Panc1 (cell line): Measurements from ENCODE around the gene PSRC1. TPM values are rescaled to one million over a fixed set of nuclear protein-coding genes. Genes with fewer than 3 reads are reported as not detected.

Experiments used
- ATAC-seq: fragments of 200-7000 bp; cut with Tn5 transposase; 2 replicates; pipeline ENCODE4 v1.9.1; 2020; ENCODE audit warnings: mild to moderate bottlenecking, moderate library complexity
- BruUV-seq: library from RNA; stranded (reverse); fragments of 400-500 nt; replicated peaks from 2 replicates; lab custom pipeline; 2021; lab: Mats Ljungman, UMichigan
- CTCF ChIA-PET: fragments of 300-600 bp; sonication (Branson Sonifier 250); formaldehyde crosslinking; loops from one replicate; lab custom pipeline; 2022; ENCODE audit warnings: antibody characterized with exemption; lab: Charles Lee
- POLR2A ChIA-PET: fragments of 300-600 bp; sonication (Branson Sonifier 250); formaldehyde crosslinking; loops from one replicate; lab custom pipeline; 2022; ENCODE audit warnings: antibody characterized with exemption; lab: Charles Lee
- DNase-seq: peaks from one replicate; pipeline ENCODE4 v3.0.0-alpha.2; 2010; ENCODE audit warnings: low read depth, low spot score
- H3K27ac ChIP-seq: 2 replicates; pipeline ENCODE4 v1.5.1; 2011; ENCODE audit warnings: mild to moderate bottlenecking, low read length, inconsistent platforms
- H3K27me3 ChIP-seq: fragments of 200-500 bp; sonication (Bioruptor generic); 2 replicates; pipeline ENCODE4 v1.6.0; 2014; ENCODE audit warnings: low read length, inconsistent platforms; ENCODE audit not compliant: control insufficient read depth, insufficient read depth
- H3K36me3 ChIP-seq: fragments of 200-500 bp; sonication (Bioruptor generic); 2 replicates; pipeline ENCODE4 v1.5.1; 2014; ENCODE audit warnings: inconsistent platforms, mild to moderate bottlenecking, low read length, moderate library complexity; ENCODE audit not compliant: control insufficient read depth, insufficient read depth
- H3K4me1 ChIP-seq: 2 replicates; pipeline ENCODE4 v1.5.1; 2011; ENCODE audit warnings: inconsistent platforms, mild to moderate bottlenecking, low read length, moderate library complexity; ENCODE audit not compliant: control insufficient read depth, insufficient read depth
- H3K4me3 ChIP-seq, 2 experiments: 2 replicates each; pipeline ENCODE4 v1.5.1; 2011 to 2012; ENCODE audit warnings: low read depth in 2 of 2, low read length in 2 of 2, mild to moderate bottlenecking in 2 of 2, inconsistent platforms in 1 of 2, moderate library complexity in 1 of 2
- H3K9me3 ChIP-seq: fragments of 200-500 bp; sonication (Bioruptor generic); 2 replicates; pipeline ENCODE4 v1.5.1; 2014; ENCODE audit warnings: low read depth, mild to moderate bottlenecking, inconsistent platforms, low read length, moderate library complexity; ENCODE audit not compliant: control insufficient read depth, insufficient read depth
- CTCF ChIP-seq: fragments of 450-650 bp; IDR thresholded peaks from 2 replicates; pipeline ENCODE4 v1.5.1; 2017; ENCODE audit warnings: mild to moderate bottlenecking
- POLR2AphosphoS5 ChIP-seq: IDR thresholded peaks from 2 replicates; pipeline ENCODE4 v1.6.1; 2012; ENCODE audit warnings: mild to moderate bottlenecking, low read depth, low read length, moderate library complexity
- REST ChIP-seq, 2 experiments: IDR thresholded peaks; 2 replicates each; pipeline ENCODE4 v1.6.1; 2011 to 2012; ENCODE audit warnings: low read depth in 2 of 2, control low read depth in 1 of 2, low read length in 1 of 2, mild to moderate bottlenecking in 1 of 2, moderate library complexity in 1 of 2; ENCODE audit not compliant: insufficient read depth in 1 of 2
- SIN3A ChIP-seq: IDR thresholded peaks from 2 replicates; pipeline ENCODE4 v1.6.1; 2012; ENCODE audit warnings: low read depth, mild to moderate bottlenecking, low read length, moderate library complexity, borderline replicate concordance; ENCODE audit not compliant: insufficient read depth
- TCF7L2 ChIP-seq: IDR thresholded peaks from 2 replicates; pipeline ENCODE4 v1.6.1; 2011; ENCODE audit warnings: mild to moderate bottlenecking, low read depth, low read length, inconsistent platforms
- in situ Hi-C: cut with HindIII; loops from 2 replicates; pipeline ENCODE4 v1.10.0; 2016; ENCODE audit warnings: low sequenced_read_pairs, low pct_unique_long_range_greater_than_20kb
- intact Hi-C: fragments of 100-400 bp; cut with micrococcal nuclease; formaldehyde crosslinking; loops from one replicate; pipeline ENCODE4 v1.10.0; 2022; ENCODE audit not compliant: unreplicated experiment
- total RNA-seq: library from RNA; stranded (reverse); gene quantifications from one replicate; pipeline ENCODE4 v1.2.1, GENCODE V29; 2021; ENCODE audit not compliant: unreplicated experiment

The PSRC1 gene
- total RNA-seq, 1 experiment from 2014 or later: 40.6 TPM

- Histone ChIP-seq H3K9me3 (no peaks in the 10 kb centered on the region), H3K4me3 (no peak overlapping the region), H3K36me3 (no peaks in the 10 kb centered on the region), H3K27ac (no peak overlapping the region), H3K27me3 (no peaks in the 10 kb centered on the region), H3K4me1 (no peaks in the 10 kb centered on the region; the same call in 1 of the 2 replicates)
- TF ChIP-seq REST (IDR thresholded peaks at IDR 0.05; ENCODE audit: insufficient read depth in 1 of 2, low read depth in 2 of 2, low read length in 1 of 2): no peak
- no peak for TF ChIP-seq CTCF
- TF ChIP-seq POLR2AphosphoS5: no peak
- TF ChIP-seq SIN3A: no peak
- no peak for TF ChIP-seq TCF7L2
- DNase-seq (no peak), ATAC-seq (no peak)
- ChIA-PET CTCF (interaction anchor here (0.5 kb wide), 1 partner anchor 21 kb away, joined by 3 read pairs; no protein-coding TSS in a partner anchor), POLR2A (interaction anchor here (0.7 kb wide), 1 partner anchor 8 kb away, joined by 3 read pairs; no protein-coding TSS in a partner anchor)
- BruUV-seq: no TSS peak
- intact Hi-C loops (no loop called here), in situ Hi-C loops (no loop called here)
These were observed 15.1 kb downstream of the PSRC1 start for GRCh38 chr1:109267743-109268300.

GRCh38 chr1:109266965-109267364, 16.0 kb downstream of the PSRC1 start:
- in situ Hi-C loops (no loop called here), intact Hi-C loops (no loop called here)
- CTCF ChIA-PET: no interaction called here
- no peaks in the 10 kb centered on the region for H3K9me3 ChIP-seq
- no peaks in the 10 kb centered on the region for H3K4me1 ChIP-seq
- ATAC-seq (no peak), DNase-seq (no peak)
- H3K27ac ChIP-seq: no peak overlapping the region
- POLR2A ChIA-PET: no interaction called here
- H3K4me3 ChIP-seq: no peak overlapping the region
- BruUV-seq: no TSS peak
- H3K36me3 ChIP-seq: no peaks in the 10 kb centered on the region
- H3K27me3 ChIP-seq: no peaks in the 10 kb centered on the region
- no peak for TF ChIP-seq SIN3A
- no peak for TF ChIP-seq POLR2AphosphoS5
- no peak for TF ChIP-seq TCF7L2
- no peak for TF ChIP-seq REST (IDR thresholded peaks at IDR 0.05; ENCODE audit: insufficient read depth in 1 of 2, low read depth in 2 of 2, low read length in 1 of 2)
- TF ChIP-seq CTCF: no peak
